ENCODE results near the gene RACGAP1.
"Not testable (repeated sequence)": the region's sequence is repeated elsewhere in the genome, so short reads cannot be mapped to it uniquely, and the experiment has no call there.

RACGAP1 gene

GRCh38 chr12:50026691-50027090, 1.4 kb upstream of the RACGAP1 start:
- DNase-seq (ENCODE audit: low spot score), result no peak

- no peak for DNase-seq (ENCODE audit: low spot score)
Measured at GRCh38 chr12:50024805-50025186, 498 bp downstream of the RACGAP1 start.

GRCh38 chr12:50024227-50024626, 1.1 kb downstream of the RACGAP1 start:
- DNase-seq (ENCODE audit: low spot score), result no peak

- no peak for DNase-seq (ENCODE audit: low spot score)
Measured at GRCh38 chr12:50022903-50023302, 2.4 kb downstream of the RACGAP1 start.

GRCh38 chr12:50021031-50021430, 4.3 kb downstream of the RACGAP1 start:
- DNase-seq (ENCODE audit: low spot score), result no peak

- no peak for DNase-seq (ENCODE audit: low spot score)
Measured at GRCh38 chr12:50019524-50019923, 5.8 kb downstream of the RACGAP1 start.

GRCh38 chr12:50018968-50019367, 6.3 kb downstream of the RACGAP1 start:
- DNase-seq (ENCODE audit: low spot score), result no peak

- DNase-seq (ENCODE audit: low spot score), result no peak
Measured at GRCh38 chr12:50018154-50018553, 7.1 kb downstream of the RACGAP1 start.

GRCh38 chr12:50017641-50018040, 7.7 kb downstream of the RACGAP1 start:
- no peak for DNase-seq (ENCODE audit: low spot score)

GRCh38 chr12:50016501-50017475, 8.5 kb downstream of the RACGAP1 start:
- DNase-seq (ENCODE audit: low spot score), result no peak

GRCh38 chr12:50014342-50014741, 11.0 kb downstream of the RACGAP1 start:
- DNase-seq (ENCODE audit: low spot score), result no peak

GRCh38 chr12:50013361-50014147, 11.7 kb downstream of the RACGAP1 start:
- no peak for DNase-seq (ENCODE audit: low spot score)

GRCh38 chr12:50006754-50007442, 18.4 kb downstream of the RACGAP1 start:
- DNase-seq (ENCODE audit: low spot score), result no peak

- no peak for DNase-seq (ENCODE audit: low spot score)
Measured at GRCh38 chr12:50006280-50006679, 19.0 kb downstream of the RACGAP1 start.

GRCh38 chr12:50005175-50005574, 20.1 kb downstream of the RACGAP1 start:
- DNase-seq (ENCODE audit: low spot score), result no peak

GRCh38 chr12:50004696-50005095, 20.6 kb downstream of the RACGAP1 start:
- no peak for DNase-seq (ENCODE audit: low spot score)

- no peak for DNase-seq (ENCODE audit: low spot score)
Measured at GRCh38 chr12:50003595-50003994, 21.7 kb downstream of the RACGAP1 start.

GRCh38 chr12:49998453-49998852, 26.8 kb downstream of the RACGAP1 start:
- no peak for DNase-seq (ENCODE audit: low spot score)

- DNase-seq (ENCODE audit: low spot score), result no peak
Measured at GRCh38 chr12:49990273-49990672, 35.0 kb downstream of the RACGAP1 start.

GRCh38 chr12:49989400-49989799, 35.9 kb downstream of the RACGAP1 start:
- not testable (repeated sequence) for DNase-seq (ENCODE audit: low spot score)

- DNase-seq (ENCODE audit: low spot score), result no peak
Measured at GRCh38 chr12:49987625-49988303, 37.5 kb downstream of the RACGAP1 start.

- DNase-seq (ENCODE audit: low spot score), result not testable (repeated sequence)
Measured at GRCh38 chr12:49986476-49986875, 38.8 kb downstream of the RACGAP1 start.
